ENCODE data around the gene MLLT1.
"Not testable (repeated sequence)": the region's sequence is repeated elsewhere in the genome, so short reads cannot be mapped to it uniquely, and the experiment has no call there.

Gene MLLT1, protein sequence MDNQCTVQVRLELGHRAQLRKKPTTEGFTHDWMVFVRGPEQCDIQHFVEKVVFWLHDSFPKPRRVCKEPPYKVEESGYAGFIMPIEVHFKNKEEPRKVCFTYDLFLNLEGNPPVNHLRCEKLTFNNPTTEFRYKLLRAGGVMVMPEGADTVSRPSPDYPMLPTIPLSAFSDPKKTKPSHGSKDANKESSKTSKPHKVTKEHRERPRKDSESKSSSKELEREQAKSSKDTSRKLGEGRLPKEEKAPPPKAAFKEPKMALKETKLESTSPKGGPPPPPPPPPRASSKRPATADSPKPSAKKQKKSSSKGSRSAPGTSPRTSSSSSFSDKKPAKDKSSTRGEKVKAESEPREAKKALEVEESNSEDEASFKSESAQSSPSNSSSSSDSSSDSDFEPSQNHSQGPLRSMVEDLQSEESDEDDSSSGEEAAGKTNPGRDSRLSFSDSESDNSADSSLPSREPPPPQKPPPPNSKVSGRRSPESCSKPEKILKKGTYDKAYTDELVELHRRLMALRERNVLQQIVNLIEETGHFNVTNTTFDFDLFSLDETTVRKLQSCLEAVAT

DNA sequence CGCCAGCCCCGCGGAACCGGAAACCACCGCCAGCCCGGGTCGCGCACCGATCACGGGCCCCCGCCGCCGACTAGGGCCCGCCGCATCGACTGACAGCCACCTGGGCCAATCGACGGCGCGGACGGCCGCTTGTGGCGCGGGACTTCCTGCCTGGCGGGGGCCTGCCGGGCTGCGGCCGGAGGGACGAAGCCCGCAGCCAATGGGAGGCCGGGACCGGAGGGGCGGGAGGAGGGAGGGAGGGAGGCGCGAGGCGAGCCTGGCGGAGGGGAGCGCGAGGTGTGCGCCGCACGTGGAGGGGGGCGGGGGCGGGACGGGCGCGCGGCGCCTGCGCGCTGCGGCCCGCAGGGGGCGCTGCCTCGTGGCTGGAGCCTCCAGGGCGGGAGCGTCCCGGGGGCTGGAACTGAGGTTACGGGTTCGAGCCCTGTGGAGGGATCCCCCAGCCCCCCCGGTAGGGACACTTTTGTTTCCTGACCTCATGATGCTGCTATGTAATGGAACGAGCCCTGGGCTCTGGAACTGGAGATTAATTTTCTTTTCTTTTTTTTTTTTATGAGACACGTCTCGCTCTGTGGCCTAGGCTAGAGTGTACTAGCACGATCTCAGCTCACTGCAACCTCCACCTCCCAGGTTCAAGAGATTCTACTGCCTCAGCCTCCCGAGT is at the start of gene MLLT1:
Gene MLLT1, minus strand, starts transcription at position 45 of the 661 bp plus-strand sequence. CDS start 191 bp downstream, outside the sequence.
- peak; percentile 84 to 89 for DNase-seq

DNA sequence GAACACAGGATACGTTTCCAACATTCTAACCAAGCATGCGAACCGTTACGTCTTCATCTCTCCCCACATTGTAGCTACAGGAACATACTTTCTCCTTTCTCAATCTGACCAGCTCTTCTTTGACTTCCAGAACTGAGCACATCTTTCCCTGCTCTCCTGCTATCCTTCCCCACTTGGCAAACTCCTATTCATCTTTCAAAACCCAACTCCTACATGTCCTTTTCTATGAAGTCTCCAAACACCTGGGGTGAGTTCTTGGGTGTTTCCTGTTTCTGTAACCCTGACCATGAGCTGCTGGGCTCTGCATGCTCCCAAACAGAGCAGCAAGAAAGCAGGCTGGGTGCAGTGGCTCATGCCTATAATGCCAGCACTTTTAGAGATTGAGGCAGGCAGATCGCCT is 47.0 kb upstream of the MLLT1 start:
- DNase-seq = no peak

DNA sequence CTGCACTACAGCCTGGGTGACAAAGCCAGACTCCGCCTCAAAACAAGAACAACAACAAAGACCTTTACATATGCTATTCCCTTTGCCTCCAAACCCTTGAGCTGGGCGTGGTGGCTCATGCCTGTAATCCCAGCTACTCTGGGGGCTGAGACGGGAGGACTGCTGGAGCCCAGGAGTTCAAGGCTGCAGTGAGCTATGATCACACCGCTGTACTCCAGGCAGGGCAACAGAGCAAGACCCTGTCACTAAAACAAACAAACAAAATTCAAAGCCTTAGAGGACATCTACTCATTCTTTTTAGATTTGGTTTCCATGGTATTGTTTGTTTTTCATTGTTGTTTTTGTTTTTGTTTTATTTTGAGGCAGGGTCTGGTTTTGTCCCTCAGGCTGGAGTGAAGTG is 45.8 kb upstream of the MLLT1 start:
- no peak for DNase-seq

DNA sequence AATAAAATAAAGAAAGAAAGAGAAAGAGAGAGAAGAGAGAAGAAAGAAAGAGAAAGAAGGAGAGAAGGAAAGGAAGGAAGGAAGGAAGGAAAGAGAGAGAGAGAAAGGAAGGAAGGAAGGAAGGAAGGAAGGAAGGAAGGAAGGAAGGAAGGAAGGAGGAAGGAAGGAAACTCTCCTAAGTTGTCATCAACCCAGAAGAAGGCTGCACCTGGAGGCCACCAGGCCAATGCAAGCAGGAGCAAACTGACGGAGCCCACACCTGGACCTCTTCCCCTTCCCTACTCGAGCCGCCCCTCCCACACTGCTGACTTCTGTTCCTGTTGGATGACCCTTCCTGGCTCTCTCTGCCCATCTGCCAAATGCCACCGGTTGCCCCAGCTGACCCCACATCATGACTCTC is 45.0 kb upstream of the MLLT1 start:
- no peak for DNase-seq

DNA sequence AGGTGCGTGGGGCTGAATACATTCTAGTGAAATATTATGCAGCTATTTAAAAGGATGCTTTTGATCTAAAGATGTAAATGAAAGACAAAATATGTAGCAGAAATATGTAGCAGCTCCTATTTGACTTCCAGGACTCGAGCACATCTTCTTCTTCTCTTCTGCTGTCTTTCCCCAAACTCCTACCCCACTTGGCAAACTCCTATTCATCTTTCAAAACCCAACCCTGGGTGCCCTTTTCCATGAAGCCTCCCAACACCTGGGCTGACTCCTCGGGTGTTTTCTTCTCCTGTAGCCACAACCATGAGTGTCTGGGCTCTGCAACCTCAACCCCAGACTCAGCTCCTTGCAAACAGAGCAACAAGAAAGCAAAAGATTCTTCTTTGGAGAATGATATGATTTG is 42.5 kb upstream of the MLLT1 start:
- DNase-seq = no peak

DNA sequence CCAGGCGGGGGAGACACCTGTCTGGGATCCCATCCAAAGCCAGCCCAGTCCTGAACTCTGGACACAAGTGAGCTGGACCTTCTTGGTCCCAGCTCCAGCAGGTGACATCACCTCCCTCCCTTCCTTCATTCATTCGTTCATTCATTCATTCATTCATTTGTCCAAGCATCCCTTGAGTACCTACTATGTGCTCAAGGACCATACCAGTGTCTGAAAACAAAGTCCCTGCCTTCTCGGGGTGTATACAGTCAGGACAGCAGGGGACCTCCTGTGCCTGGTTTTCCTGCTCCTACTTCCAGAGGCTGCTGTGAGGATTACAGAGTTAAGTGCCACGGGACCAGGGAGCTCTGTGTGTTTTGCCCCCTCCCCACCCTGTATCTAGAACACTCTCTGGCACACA is 39.6 kb upstream of the MLLT1 start:
- no peak for DNase-seq

DNA sequence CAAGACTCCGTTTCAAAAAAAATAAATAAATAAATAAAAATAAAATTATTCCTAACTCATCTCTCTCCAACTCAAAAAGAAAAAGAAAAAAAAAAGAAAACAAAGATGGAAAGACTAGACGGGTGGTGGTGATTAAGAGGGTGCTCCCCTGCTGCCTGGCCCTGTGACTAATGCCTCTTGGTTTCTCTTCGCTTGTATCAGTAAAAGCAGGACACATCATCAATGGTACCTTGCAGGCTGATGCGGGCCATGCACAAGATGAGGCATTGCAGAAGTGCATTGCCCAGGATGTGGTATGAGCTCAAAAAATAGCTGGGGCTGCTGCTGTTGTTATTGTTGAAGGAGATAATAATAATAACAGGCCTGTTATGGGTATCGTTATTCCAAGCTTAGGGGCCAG is 39.0 kb upstream of the MLLT1 start:
- no peak for DNase-seq

DNA sequence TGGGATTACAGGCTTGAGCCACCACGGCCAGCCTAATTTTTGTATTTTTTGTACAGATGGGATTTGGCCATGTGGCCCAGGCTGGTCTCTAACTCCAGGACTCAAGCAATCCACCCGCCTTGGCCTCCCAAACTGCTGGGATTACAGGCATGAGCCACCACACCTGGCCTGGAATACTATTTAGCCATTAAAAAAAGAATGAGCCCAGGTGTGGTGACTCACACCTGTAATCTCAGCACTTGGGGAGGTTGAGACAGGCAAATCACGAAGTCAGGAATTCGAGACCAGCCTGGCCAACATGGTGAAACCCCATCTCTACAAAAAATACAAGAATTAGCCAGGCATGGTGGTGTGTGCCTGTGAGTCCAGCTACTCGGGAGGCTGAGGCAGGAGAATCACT is 35.9 kb upstream of the MLLT1 start:
- DNase-seq = not testable (repeated sequence)

DNA sequence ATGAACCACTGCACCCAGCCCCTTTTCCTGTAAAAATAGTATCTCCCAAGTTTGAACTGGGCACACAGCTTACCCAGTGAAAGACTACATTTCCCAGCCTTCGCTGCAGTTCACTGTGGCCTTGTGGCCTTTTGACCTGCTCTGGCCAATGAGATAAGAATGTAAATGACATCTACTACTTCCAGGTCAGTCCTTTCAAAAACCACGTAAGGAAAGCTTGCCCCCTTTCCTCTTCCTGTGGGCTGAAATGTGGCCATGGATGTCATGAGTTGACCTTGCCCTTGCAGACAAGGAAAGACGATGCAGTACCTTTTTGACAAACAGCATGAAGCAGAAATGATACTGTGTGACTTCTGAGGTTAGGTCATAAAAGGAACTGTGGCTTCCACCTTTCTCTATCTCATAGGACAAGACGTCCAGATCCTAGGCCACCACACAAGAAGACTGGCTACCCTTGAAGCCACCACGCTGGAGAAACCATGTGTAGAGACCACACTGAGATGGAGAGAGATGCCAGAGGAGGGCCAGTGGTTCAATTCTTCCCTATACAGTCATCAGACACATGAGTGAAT is 33.7 kb upstream of the MLLT1 start:
- DNase-seq = no peak

DNA sequence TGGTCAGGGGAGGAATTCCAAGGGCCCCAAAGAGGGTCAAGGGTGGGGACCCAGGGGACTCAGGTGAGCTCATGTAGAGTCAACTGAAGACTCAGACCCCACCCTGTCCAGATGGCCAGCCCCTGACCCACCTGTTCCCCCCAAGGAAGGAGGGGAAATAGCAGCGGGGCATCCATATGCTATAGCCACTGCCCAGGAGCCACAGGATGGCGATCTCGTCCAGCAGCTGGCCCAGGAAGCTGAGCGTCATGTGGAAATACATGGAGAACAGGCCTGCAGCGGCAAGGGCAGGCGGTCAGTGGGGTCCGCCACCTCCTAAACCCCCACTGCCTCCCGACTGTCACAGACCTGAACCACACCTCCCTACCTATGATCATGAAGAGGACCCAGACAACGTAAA is 32.2 kb upstream of the MLLT1 start:
- DNase-seq = no peak

DNA sequence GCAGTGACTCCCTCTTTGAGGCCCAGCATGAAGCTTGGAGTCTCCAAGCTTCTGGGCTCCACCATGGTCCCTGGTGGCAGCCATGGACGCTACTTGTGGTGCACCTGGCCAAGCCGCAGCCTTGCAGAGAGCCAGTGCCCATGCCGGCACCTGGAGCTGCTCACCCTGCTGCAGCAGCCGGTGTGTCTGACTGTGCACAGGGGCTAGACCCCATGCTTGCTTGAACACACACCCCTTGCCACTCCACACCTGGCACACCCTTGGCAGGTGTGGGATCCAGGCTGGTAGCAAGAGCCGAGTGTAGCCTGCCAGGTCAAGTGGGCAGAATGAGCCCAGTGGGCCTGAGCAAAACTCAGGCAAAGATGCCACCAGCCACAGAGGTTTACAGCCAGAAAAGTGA is 18.6 kb upstream of the MLLT1 start:
- DNase-seq = no peak

DNA sequence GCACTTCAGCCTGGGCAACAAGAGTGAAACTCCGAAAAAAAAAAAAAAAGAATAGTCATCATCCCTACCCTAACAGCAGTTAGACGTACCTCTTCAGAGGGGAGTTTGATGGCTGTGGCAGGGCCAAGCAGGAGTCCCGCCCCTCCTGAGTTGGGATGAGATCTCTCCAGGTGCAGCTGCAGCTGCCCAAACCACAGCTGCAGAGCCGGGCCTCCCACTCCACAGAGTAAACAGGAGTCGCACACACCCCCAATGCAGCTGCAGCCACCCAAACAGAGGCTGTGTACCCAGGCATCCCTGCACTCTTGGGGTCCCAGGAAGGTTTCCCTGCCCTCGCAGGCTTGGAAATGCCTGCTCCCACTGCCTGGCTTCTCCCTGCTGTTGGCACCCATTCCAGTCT is 17.4 kb upstream of the MLLT1 start:
- no peak for DNase-seq

DNA sequence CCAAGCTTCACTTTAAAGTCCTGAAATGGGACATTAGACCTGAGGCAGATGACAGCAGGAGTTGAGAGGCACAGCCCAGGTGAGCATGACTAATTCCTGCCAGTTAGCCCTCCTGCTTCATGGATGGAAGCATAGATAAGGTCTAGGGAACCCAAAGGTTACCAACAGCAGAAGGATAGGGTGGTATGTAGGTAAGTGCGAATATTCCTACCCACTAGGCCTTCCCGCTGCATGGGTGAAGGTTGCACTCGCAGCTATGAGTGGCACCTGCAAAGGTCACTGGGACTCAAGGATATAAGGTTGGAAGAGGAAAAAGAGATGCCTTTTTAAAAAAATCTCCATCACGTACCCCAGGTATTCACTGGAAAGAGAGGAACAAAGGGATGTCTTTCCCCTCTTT is 12.2 kb upstream of the MLLT1 start:
- DNase-seq = no peak

DNA sequence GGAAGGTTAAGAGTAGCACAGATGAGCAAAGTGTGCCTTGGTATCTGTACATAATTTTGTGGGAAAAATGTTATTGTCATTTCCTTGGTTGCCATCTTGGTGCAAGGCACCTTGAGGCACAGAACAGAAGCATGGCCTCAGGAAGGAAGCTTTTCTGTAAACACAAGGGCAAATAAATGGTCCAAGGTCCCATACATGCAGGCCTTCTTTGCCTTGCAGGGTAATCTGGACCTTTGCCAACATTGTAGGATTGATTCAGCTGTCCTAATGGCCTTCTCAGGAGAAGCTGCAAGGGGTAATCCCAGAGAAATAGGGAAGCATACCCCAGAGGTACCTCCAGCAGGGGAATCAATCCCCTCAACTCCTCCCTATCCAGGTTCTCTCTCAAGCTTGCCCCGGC is 9.0 kb upstream of the MLLT1 start:
- no peak for DNase-seq

DNA sequence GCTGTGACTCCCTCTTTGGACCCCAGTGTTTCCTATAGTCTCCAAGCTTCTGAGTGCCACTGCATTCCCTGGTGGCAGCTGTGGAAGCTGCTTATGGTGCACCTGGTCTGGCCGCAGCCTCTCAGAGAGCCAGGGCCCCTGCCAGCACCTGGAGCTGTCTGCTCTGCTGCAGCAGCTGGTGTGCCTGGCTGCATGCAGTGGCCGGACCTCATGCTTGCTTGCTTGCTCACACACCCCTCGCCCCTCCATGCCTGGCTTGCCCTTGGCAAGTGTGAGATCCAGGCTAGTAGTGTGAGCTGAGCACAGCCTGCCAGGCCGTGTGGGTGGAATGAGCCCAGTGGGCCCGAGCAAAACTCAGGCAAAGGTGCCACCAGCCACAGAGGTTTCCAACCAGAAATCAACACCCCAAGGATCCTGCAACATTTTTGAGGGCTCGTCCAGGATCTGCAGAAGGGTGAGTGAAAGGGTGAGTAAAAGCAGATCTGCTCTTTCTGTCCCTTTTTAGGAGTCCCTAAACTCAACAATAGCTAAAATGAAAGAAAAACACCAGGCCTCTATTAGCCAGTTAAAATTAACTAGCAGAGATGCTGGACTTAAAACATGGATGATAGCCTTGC is 7.6 kb upstream of the MLLT1 start:
- DNase-seq = no peak

DNA sequence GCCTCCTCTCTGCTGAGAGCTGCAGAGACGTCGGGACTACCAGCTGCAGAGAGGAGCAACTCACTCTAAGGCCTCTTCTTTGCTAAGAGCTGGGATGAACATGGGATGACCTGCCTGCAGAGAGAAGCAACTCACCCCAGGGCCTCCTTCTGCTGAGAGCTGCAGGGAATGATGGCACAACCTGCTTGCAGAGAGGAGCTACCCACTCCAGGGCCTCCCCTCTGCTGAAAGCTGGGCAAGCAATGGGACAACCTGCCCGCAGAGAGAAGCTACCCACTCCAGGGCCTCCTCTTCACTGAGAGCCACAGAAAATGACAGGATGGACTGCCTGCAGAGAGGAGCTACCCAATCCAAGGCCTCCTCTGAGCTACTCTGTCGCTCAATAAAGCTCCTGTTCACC is 6.9 kb upstream of the MLLT1 start:
- DNase-seq = no peak

DNA sequence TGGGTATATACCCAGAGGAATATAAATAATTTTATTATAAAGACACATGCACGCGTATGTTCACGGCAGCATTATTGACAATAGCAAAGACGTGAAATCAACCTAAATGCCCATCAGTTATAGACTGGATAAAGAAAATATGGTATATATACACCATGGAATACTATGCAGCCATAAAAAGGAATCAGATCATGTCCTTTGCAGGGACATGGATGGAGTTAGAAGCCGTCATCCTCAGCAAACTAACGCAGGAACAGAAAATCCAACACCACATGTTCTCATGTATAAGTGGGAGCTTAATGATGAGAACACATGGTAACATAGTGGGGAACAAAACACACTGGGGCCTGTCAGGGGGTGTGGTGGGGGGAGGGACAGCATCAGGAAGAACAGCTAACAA is 2.6 kb upstream of the MLLT1 start:
- DNase-seq = not testable (repeated sequence)

DNA sequence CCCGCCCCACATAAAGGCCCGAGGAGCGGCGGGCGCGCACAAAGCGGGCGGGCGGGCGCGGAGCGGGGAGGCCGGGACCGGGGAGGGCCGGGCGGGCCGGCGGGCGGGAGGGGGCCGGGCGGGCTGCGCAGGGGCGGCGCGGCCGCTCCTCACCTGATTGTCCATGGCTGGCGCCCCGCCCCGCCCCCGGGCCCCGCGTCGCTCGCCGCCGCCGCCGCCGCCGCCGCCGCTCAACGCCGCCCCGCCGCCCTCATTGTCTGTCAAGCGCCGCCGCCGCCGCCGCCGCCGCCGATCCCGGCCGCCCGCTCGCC is 200 bp downstream of the MLLT1 start:
- no peak for DNase-seq

DNA sequence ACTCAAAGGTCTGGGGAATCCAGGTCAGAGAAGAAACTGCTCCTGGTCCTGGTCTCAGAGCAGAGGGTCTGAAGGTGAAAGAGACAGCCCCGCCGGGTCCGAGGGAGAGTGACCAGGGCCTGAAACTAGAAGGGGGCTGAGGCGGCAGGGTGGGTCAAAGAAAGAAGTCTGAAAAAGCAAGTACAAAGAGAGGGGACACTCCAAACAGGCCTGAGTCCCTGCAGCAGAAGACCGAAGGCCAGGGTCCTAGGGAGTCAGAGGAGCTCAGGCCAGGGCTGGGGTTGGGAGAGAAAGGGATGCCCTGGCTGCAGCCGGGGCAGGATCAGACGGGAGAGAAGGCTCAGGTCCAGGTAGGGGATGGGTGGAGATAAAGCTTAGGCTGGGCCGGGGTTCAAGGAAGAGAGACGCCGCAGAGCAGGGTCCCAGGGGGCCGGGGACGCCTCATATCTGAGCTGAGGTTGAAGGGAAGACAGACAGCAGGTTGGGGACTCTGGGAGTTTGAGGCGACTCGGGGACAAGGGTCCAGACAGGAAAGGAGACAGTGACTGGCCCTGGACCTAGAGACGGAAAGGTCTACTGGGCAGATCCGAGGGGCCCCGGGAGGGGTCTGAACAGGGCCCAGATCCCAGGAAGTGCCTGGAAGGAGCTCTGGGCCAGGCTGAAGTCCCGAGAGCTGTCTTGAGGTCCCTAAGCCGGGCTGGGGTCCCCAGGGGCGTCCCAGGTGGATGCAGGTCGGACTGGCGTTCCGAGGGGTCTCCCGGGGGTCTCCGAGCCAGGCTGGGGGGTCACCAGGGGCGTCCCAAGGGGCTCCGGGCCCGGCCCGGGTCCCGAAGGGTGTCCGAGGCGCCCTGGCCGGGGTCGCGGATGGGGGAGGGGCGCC is 795 bp downstream of the MLLT1 start:
- DNase-seq = no peak

DNA sequence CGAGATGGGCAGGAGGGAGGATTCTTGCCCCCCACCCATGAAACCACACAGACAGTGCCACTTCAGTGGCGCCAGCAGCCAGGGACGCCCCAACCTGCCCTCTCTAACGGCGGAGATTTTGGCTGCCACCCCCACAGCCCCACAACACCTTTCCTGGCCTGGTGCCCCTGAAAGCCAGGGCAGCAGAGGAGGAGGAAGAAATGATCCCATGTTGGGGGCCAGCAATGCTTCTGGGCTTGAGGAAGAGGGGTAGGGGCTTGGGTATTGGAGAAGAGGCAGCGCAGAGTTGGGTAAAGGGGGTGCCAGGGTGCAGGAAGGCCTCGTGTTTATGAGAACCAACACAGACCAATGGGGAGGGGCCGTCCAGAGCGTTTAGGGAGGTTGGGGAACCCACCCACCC is 1.7 kb downstream of the MLLT1 start:
- no peak for DNase-seq

DNA sequence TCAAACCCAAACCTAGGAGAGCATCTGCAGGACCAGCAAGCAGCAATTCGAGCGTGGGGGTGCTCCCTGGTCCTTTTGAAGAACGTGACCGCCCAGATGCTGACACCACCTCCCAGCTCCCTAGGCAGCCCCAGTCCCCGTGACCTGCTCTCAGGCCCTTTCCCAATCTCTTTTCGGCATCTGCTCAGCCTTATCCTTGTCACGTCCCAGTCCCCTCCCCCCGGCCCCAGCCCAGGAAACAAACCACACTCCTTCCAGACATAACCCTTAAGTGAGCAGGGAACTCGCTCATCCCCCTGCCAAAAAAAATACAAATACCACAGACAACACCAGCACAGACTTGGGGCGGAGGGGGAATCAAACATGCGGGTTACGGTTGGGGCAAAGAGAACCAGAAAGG is 3.3 kb downstream of the MLLT1 start:
- DNase-seq = no peak

DNA sequence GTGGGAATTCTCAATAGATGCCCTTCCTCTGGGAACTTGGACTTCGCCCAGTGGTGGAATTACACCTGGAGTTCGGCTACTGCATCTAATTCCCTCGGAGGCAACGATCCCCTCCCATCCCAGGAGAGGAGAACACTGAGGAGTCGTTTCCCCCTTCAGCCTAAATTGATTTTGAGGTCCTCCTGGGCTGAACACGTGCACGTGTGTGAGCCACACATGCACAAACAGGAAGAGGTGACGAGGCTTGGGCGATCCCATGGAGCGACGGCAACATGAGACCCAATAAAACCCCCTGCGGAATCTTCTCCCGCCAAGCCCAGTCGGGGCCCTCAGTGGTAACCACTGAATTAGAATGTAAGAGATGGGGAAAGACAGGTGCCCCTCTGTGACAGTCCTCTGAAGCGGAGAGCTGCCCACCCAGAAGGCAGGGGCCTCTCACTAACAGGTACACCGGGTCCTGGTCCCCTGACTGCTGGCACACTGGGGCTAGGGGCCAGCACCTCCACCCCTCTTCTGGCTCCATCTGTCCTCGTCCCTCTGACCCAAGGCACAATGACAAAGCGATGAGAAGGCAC is 4.5 kb downstream of the MLLT1 start:
- DNase-seq = no peak
